DND-41 (cell line): Measurements from ENCODE around the gene PLPPR4.

Experiments used
- CTCF ChIP-seq: IDR thresholded peaks from 2 replicates; pipeline ENCODE4 v1.5.1; 2012; ENCODE audit warnings: borderline replicate concordance, low read length, moderate library complexity, mild to moderate bottlenecking; ENCODE audit not compliant: poor library complexity, severe bottlenecking; ENCODE audit errors: extremely low read depth
- EZH2 ChIP-seq: IDR thresholded peaks from 3 replicates; pipeline ENCODE4 v1.6.1; 2012; ENCODE audit warnings: borderline replicate concordance, low read depth, mild to moderate bottlenecking, moderate library complexity, low read length, inconsistent platforms; ENCODE audit not compliant: severe bottlenecking

- TF ChIP-seq CTCF = no peak
- TF ChIP-seq EZH2 = no peak
These were observed 88.5 kb downstream of the PLPPR4 start for GRCh38 chr1:99352821-99353220.
